GM12878 (cell line): ENCODE results near the gene PDE6A. TPM values are rescaled to one million over a fixed set of nuclear protein-coding genes. Genes with fewer than 3 reads are reported as not detected.

Experiments used
- polyA plus RNA-seq, 11 experiments: library from polyadenylated mRNA; depleted of rRNA in 4 of 11; unstranded in 6 of 11; stranded (reverse) in 5 of 11; fragments of >200 nt; fragmentation: Nextera tagmentation in 4 of 11; fragmentation: Illumina TruSeq in 1 of 11; extraction: Ambion mirVana in 4 of 11; extraction: Trizol in 1 of 11; gene quantifications; 1 replicate in 1 of 11; 2 replicates in 10 of 11; pipeline versions ENCODE4 v1.2.1 to v1.2.3, GENCODE V29; 2011 to 2016; ENCODE audit warnings: inconsistent platforms in 2 of 11, missing spikeins in 2 of 11, low read depth in 1 of 11
- small RNA-seq: library from RNA; depleted of rRNA; stranded (forward); fragments of <200 nt; gene quantifications from one replicate; pipeline ENCODE3, GENCODE V24; 2014
- total RNA-seq, 4 experiments: library from RNA; depleted of rRNA in 3 of 4; stranded (reverse); fragments of >200 nt in 3 of 4; fragmentation: Illumina TruSeq in 1 of 4; extraction: Trizol in 1 of 4; gene quantifications; 2 replicates each; pipeline versions ENCODE4 v1.2.1 to v1.2.3, GENCODE V29; 2013 to 2021

Gene PDE6A
- total and polyA plus RNA-seq, 10 of the 15 experiments (the other 5 are each of a cell fraction or from before 2014, with no cell fraction given): 0.05 to 0.26 TPM; not detected in 8

Small RNA genes lying within 50 kb of the gene (small RNA-seq; reads per million reads assigned to genes)
- gene RF00019: not detected

Other genes with a start within 250 kb of the PDE6A start
Only the 7 nearest of the 8 such genes appear.
- 5.3 and 6.4 TPM in 2 replicates for gene PPARGC1B, start 214.5 kb downstream of the PDE6A start, total RNA-seq (2014; rRNA removed)
- gene PPARGC1B, start 214.5 kb downstream of the PDE6A start, total RNA-seq (2014; rRNA removed; fragmentation: Illumina TruSeq; extraction: Trizol): 5.8 and 6.1 TPM in 2 replicates
- gene PPARGC1B, start 214.5 kb downstream of the PDE6A start, total RNA-seq (2021): 18.1 and 20.5 TPM in 2 replicates
- 3.0 and 4.7 TPM in 2 replicates for gene PPARGC1B, start 214.5 kb downstream of the PDE6A start, polyA plus RNA-seq (2011; rRNA removed)
- gene PPARGC1B, start 214.5 kb downstream of the PDE6A start, polyA plus RNA-seq (2014; fragmentation: Illumina TruSeq; extraction: Trizol): 7.8 and 8.6 TPM in 2 replicates
- 1 to 10 TPM; 1.8 to 2.5 TPM for gene PPARGC1B, start 214.5 kb downstream of the PDE6A start, polyA plus RNA-seq (2014; fragmentation: Nextera tagmentation; extraction: Ambion mirVana)
- gene PPARGC1B, start 214.5 kb downstream of the PDE6A start, polyA plus RNA-seq (2014; rRNA removed): 7.3 and 7.5 TPM in 2 replicates
- gene PPARGC1B, start 214.5 kb downstream of the PDE6A start, polyA plus RNA-seq (2016; fragmentation: Nextera tagmentation; extraction: Ambion mirVana): 10 to 100 TPM; 10.4 to 10.7 TPM
- gene SLC26A2, start 16.0 kb upstream of the PDE6A start, total RNA-seq (2014; rRNA removed): 6.3 and 7.6 TPM in 2 replicates
- gene SLC26A2, start 16.0 kb upstream of the PDE6A start, total RNA-seq (2014; rRNA removed; fragmentation: Illumina TruSeq; extraction: Trizol): 5.8 and 6.4 TPM in 2 replicates
- gene SLC26A2, start 16.0 kb upstream of the PDE6A start, total RNA-seq (2021): 5.7 and 6.1 TPM in 2 replicates
- gene SLC26A2, start 16.0 kb upstream of the PDE6A start, polyA plus RNA-seq (2011; rRNA removed): 4.3 and 5.9 TPM in 2 replicates
- 5.0 and 6.5 TPM in 2 replicates for gene SLC26A2, start 16.0 kb upstream of the PDE6A start, polyA plus RNA-seq (2014; fragmentation: Illumina TruSeq; extraction: Trizol)
- 1 to 10 TPM; 1.7 to 1.9 TPM for gene SLC26A2, start 16.0 kb upstream of the PDE6A start, polyA plus RNA-seq (2014; fragmentation: Nextera tagmentation; extraction: Ambion mirVana)
- 2.8 and 2.9 TPM in 2 replicates for gene SLC26A2, start 16.0 kb upstream of the PDE6A start, polyA plus RNA-seq (2014; rRNA removed)
- 1 to 10 TPM; 3.4 to 4.2 TPM for gene SLC26A2, start 16.0 kb upstream of the PDE6A start, polyA plus RNA-seq (2016; fragmentation: Nextera tagmentation; extraction: Ambion mirVana)
- gene TIGD6, start 55.9 kb upstream of the PDE6A start, total RNA-seq (2014; rRNA removed): 3.4 and 3.7 TPM in 2 replicates
- 2.6 and 2.7 TPM in 2 replicates for gene TIGD6, start 55.9 kb upstream of the PDE6A start, total RNA-seq (2014; rRNA removed; fragmentation: Illumina TruSeq; extraction: Trizol)
- 2.2 and 2.9 TPM in 2 replicates for gene TIGD6, start 55.9 kb upstream of the PDE6A start, total RNA-seq (2021)
- gene TIGD6, start 55.9 kb upstream of the PDE6A start, polyA plus RNA-seq (2011; rRNA removed): 3.2 and 3.7 TPM in 2 replicates
- gene TIGD6, start 55.9 kb upstream of the PDE6A start, polyA plus RNA-seq (2014; fragmentation: Illumina TruSeq; extraction: Trizol): 2.6 and 3.5 TPM in 2 replicates
- gene TIGD6, start 55.9 kb upstream of the PDE6A start, polyA plus RNA-seq (2014; fragmentation: Nextera tagmentation; extraction: Ambion mirVana): 1 to 10 TPM in 1 of 2 experiments, under 1 TPM in 1; 0.84 to 1.1 TPM
- 2.7 and 3.3 TPM in 2 replicates for gene TIGD6, start 55.9 kb upstream of the PDE6A start, polyA plus RNA-seq (2014; rRNA removed)
- 1 to 10 TPM; 4.0 to 4.1 TPM for gene TIGD6, start 55.9 kb upstream of the PDE6A start, polyA plus RNA-seq (2016; fragmentation: Nextera tagmentation; extraction: Ambion mirVana)
- 33.7 and 34.6 TPM in 2 replicates for gene HMGXB3, start 55.9 kb upstream of the PDE6A start, total RNA-seq (2014; rRNA removed)
- 25.4 and 26.2 TPM in 2 replicates for gene HMGXB3, start 55.9 kb upstream of the PDE6A start, total RNA-seq (2014; rRNA removed; fragmentation: Illumina TruSeq; extraction: Trizol)
- 34.9 and 38.1 TPM in 2 replicates for gene HMGXB3, start 55.9 kb upstream of the PDE6A start, total RNA-seq (2021)
- 37.6 and 42.2 TPM in 2 replicates for gene HMGXB3, start 55.9 kb upstream of the PDE6A start, polyA plus RNA-seq (2011; rRNA removed)
- gene HMGXB3, start 55.9 kb upstream of the PDE6A start, polyA plus RNA-seq (2014; fragmentation: Illumina TruSeq; extraction: Trizol): 28.6 and 30.8 TPM in 2 replicates
- gene HMGXB3, start 55.9 kb upstream of the PDE6A start, polyA plus RNA-seq (2014; fragmentation: Nextera tagmentation; extraction: Ambion mirVana): 1 to 10 TPM in 1 of 2 experiments, under 1 TPM in 1; 1.00 to 1.8 TPM
- 39.3 and 40.1 TPM in 2 replicates for gene HMGXB3, start 55.9 kb upstream of the PDE6A start, polyA plus RNA-seq (2014; rRNA removed)
- 10 to 100 TPM; 16.8 to 18.4 TPM for gene HMGXB3, start 55.9 kb upstream of the PDE6A start, polyA plus RNA-seq (2016; fragmentation: Nextera tagmentation; extraction: Ambion mirVana)
- 2.0 and 2.4 TPM in 2 replicates for gene CSF1R, start 141.8 kb upstream of the PDE6A start, total RNA-seq (2014; rRNA removed)
- 0.63 and 0.69 TPM in 2 replicates for gene CSF1R, start 141.8 kb upstream of the PDE6A start, total RNA-seq (2014; rRNA removed; fragmentation: Illumina TruSeq; extraction: Trizol)
- gene CSF1R, start 141.8 kb upstream of the PDE6A start, total RNA-seq (2021): 3.6 and 4.4 TPM in 2 replicates
- 0.73 and 1.7 TPM in 2 replicates for gene CSF1R, start 141.8 kb upstream of the PDE6A start, polyA plus RNA-seq (2011; rRNA removed)
- 0.97 and 2.3 TPM in 2 replicates for gene CSF1R, start 141.8 kb upstream of the PDE6A start, polyA plus RNA-seq (2014; fragmentation: Illumina TruSeq; extraction: Trizol)
- under 1 TPM; 0.35 to 0.38 TPM for gene CSF1R, start 141.8 kb upstream of the PDE6A start, polyA plus RNA-seq (2014; fragmentation: Nextera tagmentation; extraction: Ambion mirVana)
- 2.8 and 3.2 TPM in 2 replicates for gene CSF1R, start 141.8 kb upstream of the PDE6A start, polyA plus RNA-seq (2014; rRNA removed)
- gene CSF1R, start 141.8 kb upstream of the PDE6A start, polyA plus RNA-seq (2016; fragmentation: Nextera tagmentation; extraction: Ambion mirVana): under 1 TPM; 0.47 to 0.79 TPM
- gene PDGFRB, start 211.1 kb upstream of the PDE6A start, total RNA-seq (2014; rRNA removed): 1.8 and 3.0 TPM in 2 replicates
- 1.2 and 1.4 TPM in 2 replicates for gene PDGFRB, start 211.1 kb upstream of the PDE6A start, total RNA-seq (2014; rRNA removed; fragmentation: Illumina TruSeq; extraction: Trizol)
- 2.2 and 3.3 TPM in 2 replicates for gene PDGFRB, start 211.1 kb upstream of the PDE6A start, total RNA-seq (2021)
- 0.64 and 0.65 TPM in 2 replicates for gene PDGFRB, start 211.1 kb upstream of the PDE6A start, polyA plus RNA-seq (2011; rRNA removed)
- 0.41 and 0.90 TPM in 2 replicates for gene PDGFRB, start 211.1 kb upstream of the PDE6A start, polyA plus RNA-seq (2014; fragmentation: Illumina TruSeq; extraction: Trizol)
- gene PDGFRB, start 211.1 kb upstream of the PDE6A start, polyA plus RNA-seq (2014; fragmentation: Nextera tagmentation; extraction: Ambion mirVana): under 1 TPM; 0.02 to 0.16 TPM
- gene PDGFRB, start 211.1 kb upstream of the PDE6A start, polyA plus RNA-seq (2014; rRNA removed): 0.94 and 2.1 TPM in 2 replicates
- gene PDGFRB, start 211.1 kb upstream of the PDE6A start, polyA plus RNA-seq (2016; fragmentation: Nextera tagmentation; extraction: Ambion mirVana): 1 to 10 TPM; 1.5 to 1.7 TPM
- not detected in 2 replicates for gene CDX1, start 222.0 kb upstream of the PDE6A start, total RNA-seq (2014; rRNA removed)
- gene CDX1, start 222.0 kb upstream of the PDE6A start, total RNA-seq (2014; rRNA removed; fragmentation: Illumina TruSeq; extraction: Trizol): not detected in 2 replicates
- not detected in 2 replicates for gene CDX1, start 222.0 kb upstream of the PDE6A start, total RNA-seq (2021)
- gene CDX1, start 222.0 kb upstream of the PDE6A start, polyA plus RNA-seq (2011; rRNA removed): not detected in 2 replicates
- not detected in 2 replicates for gene CDX1, start 222.0 kb upstream of the PDE6A start, polyA plus RNA-seq (2014; fragmentation: Illumina TruSeq; extraction: Trizol)
- gene CDX1, start 222.0 kb upstream of the PDE6A start, polyA plus RNA-seq (2014; fragmentation: Nextera tagmentation; extraction: Ambion mirVana): not detected
- not detected in 2 replicates for gene CDX1, start 222.0 kb upstream of the PDE6A start, polyA plus RNA-seq (2014; rRNA removed)
- not detected for gene CDX1, start 222.0 kb upstream of the PDE6A start, polyA plus RNA-seq (2016; fragmentation: Nextera tagmentation; extraction: Ambion mirVana)